ENCODE results near the gene IGSF9B. TPM values are rescaled to one million over a fixed set of nuclear protein-coding genes. Genes with fewer than 3 reads are reported as not detected.

The IGSF9B gene
- polyA plus RNA-seq, 1 donor (not counting 4 experiments of a cell fraction or from before 2014, with no cell fraction given), result 0.66 TPM

- Histone ChIP-seq H3K9ac (ENCODE audit: control insufficient read depth, extremely low read depth, insufficient read depth, low read length) (no peak overlapping the region), H3K9me1 (ENCODE audit: control insufficient read depth, extremely low read depth, insufficient read depth, low read length) (no peaks in the 10 kb centered on the region), H3K4me1 (ENCODE audit: control insufficient read depth, extremely low read depth, insufficient read depth, low read length) (peaks cover 20% of the 10 kb centered on the region), H2AFZ (ENCODE audit: control insufficient read depth, low read length) (no peak overlapping the region), H3K4me2 (ENCODE audit: control insufficient read depth, extremely low read depth, insufficient read depth, low read depth, low read length) (no peak overlapping the region), H3K27ac (ENCODE audit: control insufficient read depth, insufficient read depth, low read length) (no peak overlapping the region), H3K9me3 (ENCODE audit: control insufficient read depth, low read depth, low read length) (no peaks in the 10 kb centered on the region), H3K27me3 (ENCODE audit: control insufficient read depth, extremely low read depth, insufficient read depth, low read length) (peaks cover 23% of the 10 kb centered on the region), H3K4me3 (ENCODE audit: control insufficient read depth in 2 of 3, extremely low read depth in 1 of 3, insufficient read depth in 2 of 3, low read depth in 1 of 3, low read length in 3 of 3) (no peak overlapping the region), H4K20me1 (ENCODE audit: control insufficient read depth, extremely low read depth, insufficient read depth, low read length) (no peaks in the 10 kb centered on the region), H3K36me3 (ENCODE audit: control insufficient read depth in 2 of 2, extremely low read depth in 1 of 2, insufficient read depth in 2 of 2, low read length in 2 of 2) (no peaks in the 10 kb centered on the region), H3K79me2 (ENCODE audit: control insufficient read depth, insufficient read depth, low read length) (no peaks in the 10 kb centered on the region)
- no peak for TF ChIP-seq EZH2 (IDR thresholded peaks at IDR 0.05; ENCODE audit: low read length)
- TF ChIP-seq, protein P1, sequence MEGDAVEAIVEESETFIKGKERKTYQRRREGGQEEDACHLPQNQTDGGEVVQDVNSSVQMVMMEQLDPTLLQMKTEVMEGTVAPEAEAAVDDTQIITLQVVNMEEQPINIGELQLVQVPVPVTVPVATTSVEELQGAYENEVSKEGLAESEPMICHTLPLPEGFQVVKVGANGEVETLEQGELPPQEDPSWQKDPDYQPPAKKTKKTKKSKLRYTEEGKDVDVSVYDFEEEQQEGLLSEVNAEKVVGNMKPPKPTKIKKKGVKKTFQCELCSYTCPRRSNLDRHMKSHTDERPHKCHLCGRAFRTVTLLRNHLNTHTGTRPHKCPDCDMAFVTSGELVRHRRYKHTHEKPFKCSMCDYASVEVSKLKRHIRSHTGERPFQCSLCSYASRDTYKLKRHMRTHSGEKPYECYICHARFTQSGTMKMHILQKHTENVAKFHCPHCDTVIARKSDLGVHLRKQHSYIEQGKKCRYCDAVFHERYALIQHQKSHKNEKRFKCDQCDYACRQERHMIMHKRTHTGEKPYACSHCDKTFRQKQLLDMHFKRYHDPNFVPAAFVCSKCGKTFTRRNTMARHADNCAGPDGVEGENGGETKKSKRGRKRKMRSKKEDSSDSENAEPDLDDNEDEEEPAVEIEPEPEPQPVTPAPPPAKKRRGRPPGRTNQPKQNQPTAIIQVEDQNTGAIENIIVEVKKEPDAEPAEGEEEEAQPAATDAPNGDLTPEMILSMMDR (optimal IDR thresholded peaks at IDR 0.05 in 1 of 3, IDR thresholded peaks at IDR 0.05 in 1 of 3, conservative IDR thresholded peaks at IDR 0.05 in 1 of 3; ENCODE audit: extremely low read depth in 1 of 3, insufficient read depth in 2 of 3, low read length in 3 of 3), result no peak
- no peak for FAIRE-seq
- dilution Hi-C loops (cut with MboI; ENCODE audit: extremely low pct_ligation_motif_present, low sequenced_read_pairs), result no loop called here
- no peak for DNase-seq (ENCODE audit: low read depth, low spot score)
Observed at GRCh38 chr11:133948711-133949110, 8.1 kb downstream of the IGSF9B start.

DNA sequence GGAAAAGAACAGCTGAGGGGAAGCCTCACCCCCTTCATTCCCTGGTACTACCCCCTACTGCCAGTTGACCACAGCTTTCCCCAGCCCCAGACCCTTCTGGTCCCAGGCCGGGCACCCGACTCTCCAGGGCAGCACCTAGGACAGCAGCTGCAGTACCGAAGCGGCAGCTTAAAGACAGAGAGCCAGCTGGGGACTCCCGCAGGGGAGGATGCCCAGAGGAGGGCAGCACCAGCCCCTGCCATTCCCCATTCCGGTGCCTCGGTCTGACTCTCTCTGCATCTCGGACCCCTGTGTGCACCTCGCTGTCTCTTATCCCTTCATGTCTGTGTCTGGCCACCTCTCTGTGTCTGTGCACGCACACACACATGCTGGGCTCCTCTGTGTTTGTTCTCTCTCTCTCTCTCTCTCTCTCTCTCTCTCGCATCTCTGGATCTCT, 9.4 kb downstream of the IGSF9B start:
- Histone ChIP-seq H3K27ac (ENCODE audit: control insufficient read depth, insufficient read depth, low read length) (no peak overlapping the region), H3K9me1 (ENCODE audit: control insufficient read depth, extremely low read depth, insufficient read depth, low read length) (no peaks in the 10 kb centered on the region), H3K79me2 (ENCODE audit: control insufficient read depth, insufficient read depth, low read length) (no peaks in the 10 kb centered on the region), H4K20me1 (ENCODE audit: control insufficient read depth, extremely low read depth, insufficient read depth, low read length) (no peaks in the 10 kb centered on the region), H3K9me3 (ENCODE audit: control insufficient read depth, low read depth, low read length) (no peaks in the 10 kb centered on the region), H3K9ac (ENCODE audit: control insufficient read depth, extremely low read depth, insufficient read depth, low read length) (no peak overlapping the region), H3K36me3 (ENCODE audit: control insufficient read depth in 2 of 2, extremely low read depth in 1 of 2, insufficient read depth in 2 of 2, low read length in 2 of 2) (no peaks in the 10 kb centered on the region), H3K4me3 (ENCODE audit: control insufficient read depth in 2 of 3, extremely low read depth in 1 of 3, insufficient read depth in 2 of 3, low read depth in 1 of 3, low read length in 3 of 3) (no peak overlapping the region), H2AFZ (ENCODE audit: control insufficient read depth, low read length) (no peak overlapping the region), H3K4me1 (ENCODE audit: control insufficient read depth, extremely low read depth, insufficient read depth, low read length) (peaks cover 20% of the 10 kb centered on the region), H3K4me2 (ENCODE audit: control insufficient read depth, extremely low read depth, insufficient read depth, low read depth, low read length) (no peak overlapping the region), H3K27me3 (ENCODE audit: control insufficient read depth, extremely low read depth, insufficient read depth, low read length) (peaks cover 11% of the 10 kb centered on the region)
- TF ChIP-seq, protein P1 (optimal IDR thresholded peaks at IDR 0.05 in 1 of 3, IDR thresholded peaks at IDR 0.05 in 1 of 3, conservative IDR thresholded peaks at IDR 0.05 in 1 of 3; ENCODE audit: extremely low read depth in 1 of 3, insufficient read depth in 2 of 3, low read length in 3 of 3), result peak; percentile 49 to 73 (median 69)
- TF ChIP-seq EZH2 (IDR thresholded peaks at IDR 0.05; ENCODE audit: low read length), result no peak
- DNase-seq (ENCODE audit: low read depth, low spot score) (no peak), FAIRE-seq (no peak)
- dilution Hi-C loops (cut with MboI; ENCODE audit: extremely low pct_ligation_motif_present, low sequenced_read_pairs), result no loop called here

Data from keratinocyte (primary cell).